Testis (tissue), 2 donors: ENCODE measurements around the gene IQSEC3.
"Not testable (repeated sequence)": the region's sequence is repeated elsewhere in the genome, so short reads cannot be mapped to it uniquely, and the experiment has no call there.

Experiments
- POLR2A ChIP-seq: fragments of 450-650 bp; IDR thresholded peaks from one replicate; pipeline ENCODE4 v1.6.1; 2017; ENCODE audit warnings: antibody characterized with exemption, mild to moderate bottlenecking, moderate library complexity
- TF ChIP-seq, protein P1 (sequence below), 3 experiments: fragments of 450-650 bp in 2 of 3; fragments of 200-600 bp in 1 of 3; sonication (generic) in 1 of 3; IDR thresholded peaks; one replicate each; pipeline ENCODE4 v1.5.1; 2016 to 2019; ENCODE audit warnings: antibody characterized with exemption in 3 of 3, mild to moderate bottlenecking in 2 of 3, moderate library complexity in 1 of 3

DNA sequence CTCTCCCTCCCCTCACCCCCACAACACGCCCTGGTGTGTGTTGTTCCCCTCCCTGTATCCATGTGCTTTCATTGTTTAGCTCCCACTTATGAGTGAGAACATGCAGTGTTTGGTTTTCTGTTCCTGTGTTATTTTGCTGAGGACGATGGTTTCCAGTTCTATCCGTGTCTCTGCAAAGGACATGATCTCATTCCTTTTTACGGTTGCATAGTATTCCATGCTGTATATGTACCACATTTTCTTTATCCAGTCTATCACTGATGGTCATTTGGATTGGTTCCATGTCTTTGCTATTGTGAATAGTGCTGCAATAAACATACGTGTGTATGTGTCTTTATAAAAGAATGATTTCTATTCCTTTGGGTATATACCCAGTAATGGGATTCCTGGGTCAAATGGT is 20.0 kb upstream of the IQSEC3 start:
- TF ChIP-seq POLR2A: not testable (repeated sequence)
- TF ChIP-seq, protein P1, sequence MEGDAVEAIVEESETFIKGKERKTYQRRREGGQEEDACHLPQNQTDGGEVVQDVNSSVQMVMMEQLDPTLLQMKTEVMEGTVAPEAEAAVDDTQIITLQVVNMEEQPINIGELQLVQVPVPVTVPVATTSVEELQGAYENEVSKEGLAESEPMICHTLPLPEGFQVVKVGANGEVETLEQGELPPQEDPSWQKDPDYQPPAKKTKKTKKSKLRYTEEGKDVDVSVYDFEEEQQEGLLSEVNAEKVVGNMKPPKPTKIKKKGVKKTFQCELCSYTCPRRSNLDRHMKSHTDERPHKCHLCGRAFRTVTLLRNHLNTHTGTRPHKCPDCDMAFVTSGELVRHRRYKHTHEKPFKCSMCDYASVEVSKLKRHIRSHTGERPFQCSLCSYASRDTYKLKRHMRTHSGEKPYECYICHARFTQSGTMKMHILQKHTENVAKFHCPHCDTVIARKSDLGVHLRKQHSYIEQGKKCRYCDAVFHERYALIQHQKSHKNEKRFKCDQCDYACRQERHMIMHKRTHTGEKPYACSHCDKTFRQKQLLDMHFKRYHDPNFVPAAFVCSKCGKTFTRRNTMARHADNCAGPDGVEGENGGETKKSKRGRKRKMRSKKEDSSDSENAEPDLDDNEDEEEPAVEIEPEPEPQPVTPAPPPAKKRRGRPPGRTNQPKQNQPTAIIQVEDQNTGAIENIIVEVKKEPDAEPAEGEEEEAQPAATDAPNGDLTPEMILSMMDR (IDR thresholded peaks at IDR 0.05): not testable (repeated sequence)
